ENCODE measurements around the gene NUMB.
"Not testable (repeated sequence)": the region's sequence is repeated elsewhere in the genome, so short reads cannot be mapped to it uniquely, and the experiment has no call there.

Gene NUMB

GRCh38 chr14:73339206-73339605 is 119.1 kb downstream of the NUMB start:
- Histone ChIP-seq H3K4me3 (ENCODE audit: low read depth, low read length) (no peak overlapping the region), H3K4me1 (ENCODE audit: control insufficient read depth, insufficient read depth, low read length) (peaks cover 3% of the 10 kb centered on the region), H3K9me3 (ENCODE audit: control insufficient read depth, insufficient read depth, low read length) (no peaks in the 10 kb centered on the region), H3K9ac (ENCODE audit: low read depth, low read length) (no peak overlapping the region), H3K36me3 (ENCODE audit: control insufficient read depth, insufficient read depth, low read length) (no peaks in the 10 kb centered on the region), H3K27me3 (ENCODE audit: control insufficient read depth, insufficient read depth, low read length) (no peaks in the 10 kb centered on the region)

DNA sequence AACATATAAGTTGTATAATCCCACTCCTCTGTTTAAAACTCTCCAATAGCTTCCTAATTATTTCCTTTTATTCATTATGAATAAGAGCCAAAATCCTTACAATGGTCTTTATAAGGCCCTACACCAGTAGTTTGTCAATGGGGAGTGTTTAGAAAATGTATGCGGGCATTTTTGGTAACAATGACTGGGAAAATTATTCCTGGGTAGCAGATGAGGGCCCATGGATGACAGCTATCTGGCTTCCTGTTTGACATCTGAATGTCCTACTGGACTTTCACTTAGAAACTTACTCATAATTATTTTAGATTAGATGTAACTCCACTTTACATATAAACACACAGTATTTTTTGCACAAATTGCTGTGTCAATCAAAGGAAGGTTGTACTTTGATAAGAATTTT is 119.8 kb downstream of the NUMB start:
- Histone ChIP-seq H3K4me1 (ENCODE audit: control insufficient read depth, insufficient read depth, low read length) (peaks cover 3% of the 10 kb centered on the region), H3K36me3 (ENCODE audit: control insufficient read depth, insufficient read depth, low read length) (no peaks in the 10 kb centered on the region), H3K27me3 (ENCODE audit: control insufficient read depth, insufficient read depth, low read length) (no peaks in the 10 kb centered on the region), H3K9ac (ENCODE audit: low read depth, low read length) (no peak overlapping the region), H3K9me3 (ENCODE audit: control insufficient read depth, insufficient read depth, low read length) (no peaks in the 10 kb centered on the region), H3K4me3 (ENCODE audit: low read depth, low read length) (no peak overlapping the region)

- Histone ChIP-seq H3K27me3 (ENCODE audit: control insufficient read depth, insufficient read depth, low read length) (no peaks in the 10 kb centered on the region), H3K9ac (ENCODE audit: low read depth, low read length) (no peak overlapping the region), H3K36me3 (ENCODE audit: control insufficient read depth, insufficient read depth, low read length) (no peaks in the 10 kb centered on the region), H3K9me3 (ENCODE audit: control insufficient read depth, insufficient read depth, low read length) (no peaks in the 10 kb centered on the region), H3K4me3 (ENCODE audit: low read depth, low read length) (no peak overlapping the region), H3K4me1 (ENCODE audit: control insufficient read depth, insufficient read depth, low read length) (no peaks in the 10 kb centered on the region)
Measured at GRCh38 chr14:73333031-73333430, 125.3 kb downstream of the NUMB start.

- Histone ChIP-seq H3K27me3 (ENCODE audit: control insufficient read depth, insufficient read depth, low read length) (no peaks in the 10 kb centered on the region), H3K36me3 (ENCODE audit: control insufficient read depth, insufficient read depth, low read length) (no peaks in the 10 kb centered on the region), H3K4me3 (ENCODE audit: low read depth, low read length) (no peak overlapping the region), H3K9me3 (ENCODE audit: control insufficient read depth, insufficient read depth, low read length) (no peaks in the 10 kb centered on the region), H3K4me1 (ENCODE audit: control insufficient read depth, insufficient read depth, low read length) (peaks cover 5% of the 10 kb centered on the region), H3K9ac (ENCODE audit: low read depth, low read length) (no peak overlapping the region)
Measured at GRCh38 chr14:73325630-73326299, 132.6 kb downstream of the NUMB start.

- H3K4me1 ChIP-seq (ENCODE audit: control insufficient read depth, insufficient read depth, low read length): peaks cover 5% of the 10 kb centered on the region
- H3K9me3 ChIP-seq (ENCODE audit: control insufficient read depth, insufficient read depth, low read length): no peaks in the 10 kb centered on the region
- no peak overlapping the region for H3K4me3 ChIP-seq (ENCODE audit: low read depth, low read length)
- no peaks in the 10 kb centered on the region for H3K27me3 ChIP-seq (ENCODE audit: control insufficient read depth, insufficient read depth, low read length)
- H3K36me3 ChIP-seq (ENCODE audit: control insufficient read depth, insufficient read depth, low read length): no peaks in the 10 kb centered on the region
- H3K9ac ChIP-seq (ENCODE audit: low read depth, low read length): no peak overlapping the region
Measured at GRCh38 chr14:73325063-73325462, 133.3 kb downstream of the NUMB start.

DNA sequence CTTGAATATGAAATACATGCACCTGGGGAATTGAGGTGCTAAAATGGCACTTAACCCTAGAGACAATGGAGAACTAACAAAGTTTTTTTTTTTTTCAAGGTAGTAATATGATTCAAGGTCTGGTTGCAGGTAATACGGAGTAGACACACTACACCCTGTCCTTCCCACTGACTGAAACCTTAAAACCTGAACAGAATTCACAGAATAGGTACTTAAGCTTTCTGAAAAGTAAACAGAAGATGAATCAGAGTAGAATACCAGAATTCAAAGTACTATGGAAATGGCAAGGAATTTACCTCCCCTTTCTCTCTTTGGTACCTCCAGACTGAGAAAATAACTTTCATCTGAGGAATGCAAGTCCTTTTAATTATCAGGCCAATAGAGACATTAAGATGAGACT is 133.8 kb downstream of the NUMB start:
- no peak overlapping the region for H3K4me3 ChIP-seq (ENCODE audit: low read depth, low read length)
- H3K27me3 ChIP-seq (ENCODE audit: control insufficient read depth, insufficient read depth, low read length): no peaks in the 10 kb centered on the region
- no peaks in the 10 kb centered on the region for H3K36me3 ChIP-seq (ENCODE audit: control insufficient read depth, insufficient read depth, low read length)
- no peaks in the 10 kb centered on the region for H3K9me3 ChIP-seq (ENCODE audit: control insufficient read depth, insufficient read depth, low read length)
- peaks cover 5% of the 10 kb centered on the region for H3K4me1 ChIP-seq (ENCODE audit: control insufficient read depth, insufficient read depth, low read length)
- H3K9ac ChIP-seq (ENCODE audit: low read depth, low read length): no peak overlapping the region

GRCh38 chr14:73323896-73324399 is 134.4 kb downstream of the NUMB start:
- H3K9ac ChIP-seq (ENCODE audit: low read depth, low read length): no peak overlapping the region
- peaks cover 5% of the 10 kb centered on the region for H3K4me1 ChIP-seq (ENCODE audit: control insufficient read depth, insufficient read depth, low read length)
- H3K4me3 ChIP-seq (ENCODE audit: low read depth, low read length): no peak overlapping the region
- no peaks in the 10 kb centered on the region for H3K27me3 ChIP-seq (ENCODE audit: control insufficient read depth, insufficient read depth, low read length)
- no peaks in the 10 kb centered on the region for H3K36me3 ChIP-seq (ENCODE audit: control insufficient read depth, insufficient read depth, low read length)
- no peaks in the 10 kb centered on the region for H3K9me3 ChIP-seq (ENCODE audit: control insufficient read depth, insufficient read depth, low read length)

- H3K27me3 ChIP-seq (ENCODE audit: control insufficient read depth, insufficient read depth, low read length): no peaks in the 10 kb centered on the region
Measured at GRCh38 chr14:73313151-73313550, 145.2 kb downstream of the NUMB start.

GRCh38 chr14:73312687-73313086 is 145.7 kb downstream of the NUMB start:
- Histone ChIP-seq H3K4me3 (ENCODE audit: low read depth, low read length) (no peak overlapping the region), H3K27me3 (ENCODE audit: control insufficient read depth, insufficient read depth, low read length) (no peaks in the 10 kb centered on the region), H3K9ac (ENCODE audit: low read depth, low read length) (no peak overlapping the region), H3K4me1 (ENCODE audit: control insufficient read depth, insufficient read depth, low read length) (no peaks in the 10 kb centered on the region), H3K9me3 (ENCODE audit: control insufficient read depth, insufficient read depth, low read length) (no peaks in the 10 kb centered on the region), H3K36me3 (ENCODE audit: control insufficient read depth, insufficient read depth, low read length) (no peaks in the 10 kb centered on the region)

More at GRCh38 chr14:73313151-73313550, 145.2 kb downstream of the NUMB start:
- Histone ChIP-seq H3K4me3 (ENCODE audit: low read depth, low read length) (no peak overlapping the region), H3K36me3 (ENCODE audit: control insufficient read depth, insufficient read depth, low read length) (no peaks in the 10 kb centered on the region), H3K4me1 (ENCODE audit: control insufficient read depth, insufficient read depth, low read length) (no peaks in the 10 kb centered on the region), H3K9me3 (ENCODE audit: control insufficient read depth, insufficient read depth, low read length) (no peaks in the 10 kb centered on the region), H3K9ac (ENCODE audit: low read depth, low read length) (no peak overlapping the region)

DNA sequence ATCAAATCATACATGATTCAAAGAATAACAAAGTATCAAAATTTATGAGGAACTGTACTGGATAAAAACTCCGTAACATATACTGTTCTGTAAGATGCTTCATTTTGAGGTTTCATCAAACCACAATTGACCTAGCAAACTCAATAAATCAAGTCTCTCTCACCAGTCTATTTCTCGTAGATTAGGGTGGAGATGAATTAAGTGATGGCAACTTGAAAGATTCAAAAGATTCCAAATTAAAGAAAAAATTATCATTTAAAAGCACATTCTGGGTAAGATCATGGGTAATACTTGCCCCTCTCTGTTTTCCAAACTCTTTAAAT is 146.7 kb downstream of the NUMB start:
- H3K9me3 ChIP-seq (ENCODE audit: control insufficient read depth, insufficient read depth, low read length): no peaks in the 10 kb centered on the region

GRCh38 chr14:73309207-73309606 is 149.1 kb downstream of the NUMB start:
- H3K4me3 ChIP-seq (ENCODE audit: low read depth, low read length); H3K36me3 ChIP-seq (ENCODE audit: control insufficient read depth, insufficient read depth, low read length); H3K27me3 ChIP-seq (ENCODE audit: control insufficient read depth, insufficient read depth, low read length); H3K4me1 ChIP-seq (ENCODE audit: control insufficient read depth, insufficient read depth, low read length); H3K9me3 ChIP-seq (ENCODE audit: control insufficient read depth, insufficient read depth, low read length); H3K9ac ChIP-seq (ENCODE audit: low read depth, low read length): not testable (repeated sequence)

More for the DNA sequence above, 146.7 kb downstream of the NUMB start:
- no peak overlapping the region for H3K9ac ChIP-seq (ENCODE audit: low read depth, low read length)
- no peaks in the 10 kb centered on the region for H3K27me3 ChIP-seq (ENCODE audit: control insufficient read depth, insufficient read depth, low read length)
- H3K4me3 ChIP-seq (ENCODE audit: low read depth, low read length): no peak overlapping the region
- no peaks in the 10 kb centered on the region for H3K36me3 ChIP-seq (ENCODE audit: control insufficient read depth, insufficient read depth, low read length)
- H3K4me1 ChIP-seq (ENCODE audit: control insufficient read depth, insufficient read depth, low read length): no peaks in the 10 kb centered on the region

DNA sequence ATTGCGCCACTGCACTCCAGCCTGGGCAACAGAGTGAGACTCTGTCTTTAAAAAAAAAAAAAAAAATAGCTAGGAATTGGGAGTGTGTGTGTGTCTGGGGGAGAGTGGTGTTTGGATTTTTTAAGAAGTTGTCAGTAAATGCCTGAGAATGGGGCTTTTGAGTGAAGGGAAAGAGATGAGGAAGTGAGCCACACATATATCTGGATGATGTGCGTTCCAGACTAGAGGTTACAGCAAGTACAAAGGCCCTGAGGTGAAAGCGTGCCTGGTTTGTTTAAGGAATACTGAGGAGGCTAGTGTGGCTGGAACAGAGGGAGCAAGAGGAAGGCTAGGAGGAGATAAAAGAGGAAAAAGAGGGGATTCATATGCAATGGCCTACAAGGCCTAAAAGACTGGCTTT is 151.1 kb downstream of the NUMB start:
- H3K4me1 ChIP-seq (ENCODE audit: control insufficient read depth, insufficient read depth, low read length): no peaks in the 10 kb centered on the region
- no peaks in the 10 kb centered on the region for H3K9me3 ChIP-seq (ENCODE audit: control insufficient read depth, insufficient read depth, low read length)
- H3K9ac ChIP-seq (ENCODE audit: low read depth, low read length): no peak overlapping the region

More for the DNA sequence above, 151.1 kb downstream of the NUMB start:
- Histone ChIP-seq H3K36me3 (ENCODE audit: control insufficient read depth, insufficient read depth, low read length) (no peaks in the 10 kb centered on the region), H3K4me3 (ENCODE audit: low read depth, low read length) (no peak overlapping the region), H3K27me3 (ENCODE audit: control insufficient read depth, insufficient read depth, low read length) (no peaks in the 10 kb centered on the region)
